BLaER1 treated with 17β-estradiol and CSF1 and Interleukin-3, amounts not matched to agents 10 nM and 100 nM (cell line): ENCODE measurements around the gene RNU4-1.

Source experiments
- H3K27ac ChIP-seq, 11 experiments: shearing (Covaris generic); formaldehyde crosslinking; 2 replicates each; pipeline ENCODE4 v1.8.1; 2022
- H3K27me3 ChIP-seq, 11 experiments: shearing (Covaris generic); formaldehyde crosslinking; 2 replicates each; pipeline ENCODE4 v1.8.1; 2022
- H3K36me3 ChIP-seq, 11 experiments: shearing (Covaris generic); formaldehyde crosslinking; 2 replicates each; pipeline ENCODE4 v1.8.1; 2022
- H3K4me1 ChIP-seq, 10 experiments: shearing (Covaris generic); formaldehyde crosslinking; 2 replicates each; pipeline ENCODE4 v1.8.1; 2022
- H3K4me2 ChIP-seq, 11 experiments: shearing (Covaris generic); formaldehyde crosslinking; 2 replicates each; pipeline ENCODE4 v1.8.1; 2022
- H3K4me3 ChIP-seq, 10 experiments: shearing (Covaris generic); formaldehyde crosslinking; 2 replicates each; pipeline ENCODE4 v1.8.1; 2022
- H3K9ac ChIP-seq, 11 experiments: shearing (Covaris generic); formaldehyde crosslinking; 2 replicates each; pipeline ENCODE4 v1.8.1; 2022
- H3K9me3 ChIP-seq, 11 experiments: shearing (Covaris generic); formaldehyde crosslinking; replicated peaks in 1 of 11; 2 replicates each; pipeline ENCODE4 v1.8.1; 2022
- H4K20me1 ChIP-seq, 11 experiments: shearing (Covaris generic); formaldehyde crosslinking; 2 replicates each; pipeline ENCODE4 v1.8.1; 2022
- Cebpa-rat ChIP-seq, 11 experiments: shearing (Covaris generic); IDR thresholded peaks; 2 replicates each; pipeline ENCODE4 v1.8.1; 2022

Gene RNU4-1

GRCh38 chr12:120276734-120277133 is 16.3 kb downstream of the RNU4-1 start:
- no peaks in the 10 kb centered on the region for H3K4me1 ChIP-seq

GRCh38 chr12:120267736-120268135 is 25.3 kb downstream of the RNU4-1 start:
- no peak overlapping the region for H3K27ac ChIP-seq
- no peak overlapping the region for H3K4me3 ChIP-seq
- H4K20me1 ChIP-seq: peaks cover 4 to 22% (median 18%) of the 10 kb centered on the region in 11 experiments; a peak in 16 of 22 replicates
- no peak for TF ChIP-seq Cebpa-rat (IDR thresholded peaks at IDR 0.05)
- peaks cover 0 to 8% (median 0%) of the 10 kb centered on the region in 11 experiments; a peak in 4 of 22 replicates for H3K27me3 ChIP-seq
- H3K4me2 ChIP-seq: peak overlapping the region in 7 of 11 experiments; percentile 1 to 45 (median 10); a peak in 10 of 22 replicates
- peaks cover 32 to 51% (median 41%) of the 10 kb centered on the region in 10 experiments for H3K4me1 ChIP-seq
- no peaks in the 10 kb centered on the region for H3K36me3 ChIP-seq
- no peaks in the 10 kb centered on the region for H3K9me3 ChIP-seq
- peak overlapping the region in 3 of 11 experiments; percentile 14 to 42 (median 16); a peak in 3 of 22 replicates for H3K9ac ChIP-seq

More at GRCh38 chr12:120276734-120277133, 16.3 kb downstream of the RNU4-1 start:
- Histone ChIP-seq H3K27ac (no peak overlapping the region), H4K20me1 (no peaks in the 10 kb centered on the region), H3K27me3 (no peaks in the 10 kb centered on the region), H3K9ac (no peak overlapping the region), H3K4me2 (no peak overlapping the region), H3K36me3 (no peaks in the 10 kb centered on the region), H3K9me3 (peaks cover 9 to 18% (median 13%) of the 10 kb centered on the region in 11 experiments), H3K4me3 (no peak overlapping the region)
- no peak for TF ChIP-seq Cebpa-rat (IDR thresholded peaks at IDR 0.05)

GRCh38 chr12:120266180-120266870 is 26.7 kb downstream of the RNU4-1 start:
- H4K20me1 ChIP-seq: peaks cover 19 to 37% (median 32%) of the 10 kb centered on the region in 11 experiments; a peak in 20 of 22 replicates
- H3K4me3 ChIP-seq: peak overlapping the region in 4 of 10 experiments; percentile 19 to 94 (median 66); a peak in 2 of 20 replicates
- no peak overlapping the region; a peak in 1 of 22 replicates for H3K27ac ChIP-seq
- no peak for TF ChIP-seq Cebpa-rat (IDR thresholded peaks at IDR 0.05)
- H3K9me3 ChIP-seq: no peaks in the 10 kb centered on the region
- peaks cover 44 to 65% (median 54%) of the 10 kb centered on the region in 10 experiments for H3K4me1 ChIP-seq
- peaks cover 0 to 4% (median 0%) of the 10 kb centered on the region in 11 experiments; a peak in 2 of 22 replicates for H3K36me3 ChIP-seq
- H3K9ac ChIP-seq: peak overlapping the region in 2 of 11 experiments; percentile 24 to 50; a peak in 3 of 22 replicates
- peak overlapping the region in 8 of 11 experiments; percentile 8 to 64 (median 36); a peak in 10 of 22 replicates for H3K4me2 ChIP-seq
- H3K27me3 ChIP-seq: peaks cover 0 to 8% (median 0%) of the 10 kb centered on the region in 11 experiments; a peak in 4 of 22 replicates

GRCh38 chr12:120265473-120266179 is 27.4 kb downstream of the RNU4-1 start, which contains the start of gene PXN:
Gene PXN (minus strand): TSS chr12:120265730. CDS start chr12:120265629, 101 bp downstream.
- Histone ChIP-seq H3K4me2 (peak within 1 kb of the TSS; percentile 88 to 100 (median 95)), H3K9me3 (no peaks in the 10 kb centered on the region), H3K36me3 (peaks cover 0 to 11% (median 0%) of the 10 kb centered on the region in 11 experiments; a peak in 3 of 22 replicates), H3K4me1 (peaks cover 44 to 72% (median 58%) of the 10 kb centered on the region in 10 experiments), H3K27me3 (peaks cover 0 to 8% (median 0%) of the 10 kb centered on the region in 11 experiments; a peak in 4 of 22 replicates), H3K27ac (peak within 1 kb of the TSS; percentile 85 to 94 (median 88)), H3K4me3 (peak within 1 kb of the TSS; percentile 79 to 99 (median 93)), H4K20me1 (peaks cover 24 to 44% (median 37%) of the 10 kb centered on the region in 11 experiments; a peak in 20 of 22 replicates), H3K9ac (peak within 1 kb of the TSS; percentile 88 to 98 (median 94))
- TF ChIP-seq Cebpa-rat (IDR thresholded peaks at IDR 0.05): no peak

GRCh38 chr12:120264904-120265472 is 28.0 kb downstream of the RNU4-1 start:
- peaks cover 0 to 16% (median 0%) of the 10 kb centered on the region in 11 experiments; a peak in 3 of 22 replicates for H3K36me3 ChIP-seq
- H3K4me3 ChIP-seq: peak overlapping the region; percentile 79 to 99 (median 93)
- H3K9me3 ChIP-seq: no peaks in the 10 kb centered on the region
- peaks cover 0 to 8% (median 0%) of the 10 kb centered on the region in 11 experiments; a peak in 4 of 22 replicates for H3K27me3 ChIP-seq
- TF ChIP-seq Cebpa-rat (IDR thresholded peaks at IDR 0.05): no peak
- H3K4me1 ChIP-seq: peaks cover 44 to 79% (median 63%) of the 10 kb centered on the region in 10 experiments
- H3K27ac ChIP-seq: peak overlapping the region; percentile 85 to 94 (median 88)
- H3K4me2 ChIP-seq: peak overlapping the region; percentile 88 to 100 (median 95)
- peaks cover 29 to 50% (median 44%) of the 10 kb centered on the region in 11 experiments; a peak in 20 of 22 replicates for H4K20me1 ChIP-seq
- H3K9ac ChIP-seq: peak overlapping the region; percentile 88 to 98 (median 94)

- H3K4me1 ChIP-seq: peaks cover 44 to 86% (median 69%) of the 10 kb centered on the region in 10 experiments
- H3K36me3 ChIP-seq: peaks cover 0 to 22% (median 0%) of the 10 kb centered on the region in 11 experiments; a peak in 3 of 22 replicates
- no peaks in the 10 kb centered on the region for H3K9me3 ChIP-seq
- peak overlapping the region in 6 of 11 experiments; percentile 85 to 94 (median 90); a peak in 9 of 22 replicates for H3K27ac ChIP-seq
- peaks cover 0 to 8% (median 0%) of the 10 kb centered on the region in 11 experiments; a peak in 4 of 22 replicates for H3K27me3 ChIP-seq
- peak overlapping the region; percentile 88 to 98 (median 94) for H3K9ac ChIP-seq
- peaks cover 33 to 57% (median 51%) of the 10 kb centered on the region in 11 experiments; a peak in 20 of 22 replicates for H4K20me1 ChIP-seq
- H3K4me2 ChIP-seq: peak overlapping the region; percentile 88 to 100 (median 95)
- peak overlapping the region; percentile 79 to 99 (median 93) for H3K4me3 ChIP-seq
- TF ChIP-seq Cebpa-rat (IDR thresholded peaks at IDR 0.05): no peak
Observed at GRCh38 chr12:120264086-120264903, 28.7 kb downstream of the RNU4-1 start.

GRCh38 chr12:120263748-120264085 is 29.3 kb downstream of the RNU4-1 start:
- Histone ChIP-seq H3K27ac (peak overlapping the region in 2 of 11 experiments; percentile 85 to 94; a peak in 1 of 22 replicates), H3K4me3 (peak overlapping the region in 8 of 10 experiments; percentile 79 to 99 (median 94); a peak in 13 of 20 replicates), H3K4me1 (peaks cover 44 to 87% (median 71%) of the 10 kb centered on the region in 10 experiments), H3K4me2 (peak overlapping the region; percentile 88 to 100 (median 95)), H4K20me1 (peaks cover 33 to 63% (median 56%) of the 10 kb centered on the region in 11 experiments; a peak in 20 of 22 replicates), H3K36me3 (peaks cover 0 to 26% (median 0%) of the 10 kb centered on the region in 11 experiments; a peak in 3 of 22 replicates), H3K9me3 (no peaks in the 10 kb centered on the region), H3K9ac (peak overlapping the region in 10 of 11 experiments; percentile 2 to 98 (median 93); a peak in 15 of 22 replicates), H3K27me3 (peaks cover 0 to 8% (median 0%) of the 10 kb centered on the region in 11 experiments; a peak in 4 of 22 replicates)
- no peak for TF ChIP-seq Cebpa-rat (IDR thresholded peaks at IDR 0.05)
